Lung (tissue), 12 donors: ENCODE results near the gene GPR183. TPM values are rescaled to one million over a fixed set of nuclear protein-coding genes. Genes with fewer than 3 reads are reported as not detected.

ENCODE experiments used
- ATAC-seq: fragments of 200-7000 bp; cut with Tn5 transposase; one replicate; pipeline ENCODE4 v1.9.1; 2020; ENCODE audit warnings: moderate number of reproducible peaks; ENCODE audit not compliant: insufficient read depth, low FRiP score
- DNase-seq, 3 donors: peaks; one replicate each; pipeline ENCODE4 v3.0.0-alpha.2; 2013 to 2017
- H3K27ac ChIP-seq, 2 donors: one replicate each; pipeline ENCODE4 v1.5.1; 2013; ENCODE audit warnings: mild to moderate bottlenecking in 2 of 2, moderate library complexity in 2 of 2, control low read depth in 1 of 2, inconsistent platforms in 1 of 2, low read depth in 1 of 2, low read length in 1 of 2
- H3K27me3 ChIP-seq, 3 donors: one replicate each; pipeline ENCODE4 v1.5.1; 2013; ENCODE audit warnings: low read length in 2 of 3; ENCODE audit not compliant: control insufficient read depth in 3 of 3, insufficient read depth in 3 of 3
- H3K36me3 ChIP-seq, 4 donors: one replicate each; pipeline ENCODE4 v1.5.1; 2013; ENCODE audit warnings: low read length in 4 of 4, mild to moderate bottlenecking in 1 of 4, moderate library complexity in 1 of 4; ENCODE audit not compliant: control insufficient read depth in 4 of 4, insufficient read depth in 4 of 4
- H3K4me1 ChIP-seq, 5 donors: one replicate each; pipeline ENCODE4 v1.5.1; 2013; ENCODE audit warnings: low read length in 5 of 5, mild to moderate bottlenecking in 2 of 5, moderate library complexity in 1 of 5; ENCODE audit not compliant: control insufficient read depth in 5 of 5, insufficient read depth in 5 of 5
- H3K4me3 ChIP-seq: one replicate; pipeline ENCODE4 v1.5.1; 2013; ENCODE audit warnings: mild to moderate bottlenecking, control low read depth, moderate library complexity
- H3K9ac ChIP-seq, 2 donors: one replicate each; pipeline ENCODE4 v1.5.1; 2013; ENCODE audit warnings: low read length in 2 of 2, control low read depth in 1 of 2; ENCODE audit not compliant: insufficient read depth in 1 of 2
- H3K9me3 ChIP-seq, 4 donors: one replicate each; pipeline ENCODE4 v1.5.1; 2013; ENCODE audit warnings: low read length in 3 of 4, mild to moderate bottlenecking in 1 of 4, moderate library complexity in 1 of 4; ENCODE audit not compliant: control insufficient read depth in 4 of 4, insufficient read depth in 3 of 4
- WGBS, 2 donors: extraction: QIAGEN DNeasy Blood & Tissue Kit; methylation state at CpG; one replicate each; pipeline ENCODE4 v1.1.7; 2013; 5-methylcytosine and 5-hydroxymethylcytosine counted together
- polyA plus RNA-seq, 2 donors: library from polyadenylated mRNA; stranded (reverse); fragments of 200-250 nt; gene quantifications; one replicate each; pipeline ENCODE4 v1.2.1, GENCODE V29; 2013
- total RNA-seq, 2 donors: library from RNA; depleted of rRNA in 1 of 2; stranded (reverse); fragments of >200 nt in 1 of 2; gene quantifications; one replicate each; pipeline ENCODE4 v1.2.1, GENCODE V29; 2014 to 2021
- TF ChIP-seq, protein P1 (sequence below): IDR thresholded peaks from 2 replicates; pipeline ENCODE4 v1.5.1; 2012; ENCODE audit warnings: mild to moderate bottlenecking; ENCODE audit errors: control extremely low read depth, extremely low read depth
- donor health status: control.
- donor health status: control.
- donor health status: Bipolar disorder and iron deficiency.
- donor health status: healthy.
- donor health status: DM: yes; HTN: yes; CAD: no.

Gene GPR183
- total and polyA plus RNA-seq, 4 donors = 6.3 to 38.3 (median 16.0) TPM

DNA sequence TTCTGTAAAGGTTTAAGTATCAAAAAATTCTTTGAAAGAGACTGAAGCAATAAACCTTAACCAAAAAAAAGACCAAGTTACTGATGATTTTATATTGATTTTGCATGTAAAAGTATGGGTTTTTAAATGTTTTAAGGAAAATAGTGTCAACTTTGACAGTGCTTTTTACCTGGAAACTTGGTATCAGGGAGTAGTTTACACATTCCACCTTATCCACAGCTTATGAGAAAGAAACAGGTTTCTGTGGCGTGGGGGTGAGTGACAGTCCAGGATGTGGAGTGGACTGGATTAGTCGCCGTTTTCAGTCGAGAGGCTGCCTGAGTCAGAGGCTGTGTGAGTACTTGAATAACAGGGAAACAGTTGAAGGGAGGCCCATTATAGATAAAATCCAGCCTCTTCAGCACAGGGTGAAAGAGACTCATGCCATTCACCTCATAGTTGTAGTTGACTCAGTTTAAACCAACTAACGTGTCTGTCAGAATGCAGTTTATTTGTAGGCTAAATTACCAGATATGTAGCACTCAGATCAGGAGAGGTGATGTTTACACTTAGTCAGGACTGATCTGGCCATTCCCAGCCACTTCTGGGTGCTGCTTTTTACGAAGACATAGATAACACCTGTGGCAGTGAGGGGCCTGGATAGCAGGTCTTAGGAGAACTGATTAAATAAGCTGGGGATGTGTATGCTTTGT, 595 bp upstream of the GPR183 start:
- DNase-seq = peak in 2 of 3 donors; percentile 34 to 60
- 42 to 53% methylated on average over 6 of the region's 6 CpGs for WGBS, 2 donors
- peak overlapping the region in 1 of 2 donors; percentile 18 for H3K9ac ChIP-seq
- peaks cover 0 to 10% (median 5%) of the 10 kb centered on the region in 5 donors for H3K4me1 ChIP-seq
- peak; percentile 74 for ATAC-seq
- H3K36me3 ChIP-seq = peaks cover 0 to 5% (median under 1%) of the 10 kb centered on the region in 4 donors
- peak overlapping the region; percentile 26 to 33 for H3K27ac ChIP-seq
- H3K9me3 ChIP-seq = no peaks in the 10 kb centered on the region
- no peaks in the 10 kb centered on the region for H3K27me3 ChIP-seq
- TF ChIP-seq, protein P1, sequence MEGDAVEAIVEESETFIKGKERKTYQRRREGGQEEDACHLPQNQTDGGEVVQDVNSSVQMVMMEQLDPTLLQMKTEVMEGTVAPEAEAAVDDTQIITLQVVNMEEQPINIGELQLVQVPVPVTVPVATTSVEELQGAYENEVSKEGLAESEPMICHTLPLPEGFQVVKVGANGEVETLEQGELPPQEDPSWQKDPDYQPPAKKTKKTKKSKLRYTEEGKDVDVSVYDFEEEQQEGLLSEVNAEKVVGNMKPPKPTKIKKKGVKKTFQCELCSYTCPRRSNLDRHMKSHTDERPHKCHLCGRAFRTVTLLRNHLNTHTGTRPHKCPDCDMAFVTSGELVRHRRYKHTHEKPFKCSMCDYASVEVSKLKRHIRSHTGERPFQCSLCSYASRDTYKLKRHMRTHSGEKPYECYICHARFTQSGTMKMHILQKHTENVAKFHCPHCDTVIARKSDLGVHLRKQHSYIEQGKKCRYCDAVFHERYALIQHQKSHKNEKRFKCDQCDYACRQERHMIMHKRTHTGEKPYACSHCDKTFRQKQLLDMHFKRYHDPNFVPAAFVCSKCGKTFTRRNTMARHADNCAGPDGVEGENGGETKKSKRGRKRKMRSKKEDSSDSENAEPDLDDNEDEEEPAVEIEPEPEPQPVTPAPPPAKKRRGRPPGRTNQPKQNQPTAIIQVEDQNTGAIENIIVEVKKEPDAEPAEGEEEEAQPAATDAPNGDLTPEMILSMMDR = no peak
- no peak overlapping the region for H3K4me3 ChIP-seq

DNA sequence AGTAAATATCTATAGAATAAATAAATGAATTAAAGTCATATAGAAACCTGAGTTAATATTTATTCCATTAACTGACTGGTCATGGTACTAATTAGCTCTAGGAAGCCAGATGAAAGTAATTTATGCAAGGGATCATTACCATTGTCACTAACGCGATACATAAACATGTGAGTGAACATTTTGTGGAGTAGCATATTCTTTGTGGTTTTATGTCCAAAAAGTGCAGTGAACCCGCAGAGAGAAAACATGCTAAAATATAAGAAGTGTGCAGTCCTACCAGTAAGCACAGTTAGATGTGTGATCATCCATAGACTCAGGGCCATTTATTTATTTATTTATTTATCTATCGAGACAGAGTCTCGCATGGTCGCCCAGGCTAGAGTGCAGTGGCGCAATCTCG, 1.6 kb downstream of the GPR183 start:
- H3K4me1 ChIP-seq = peaks cover 0 to 10% (median 2%) of the 10 kb centered on the region in 5 donors
- TF ChIP-seq, protein P1 = no peak
- ATAC-seq (no peak), DNase-seq (no peak)
- no peaks in the 10 kb centered on the region for H3K27me3 ChIP-seq
- 86 to 94% methylated on average over 8 of the region's 8 CpGs for WGBS, 2 donors
- H3K9ac ChIP-seq = no peak overlapping the region
- H3K9me3 ChIP-seq = no peaks in the 10 kb centered on the region
- H3K36me3 ChIP-seq = peaks cover 0 to 5% (median under 1%) of the 10 kb centered on the region in 4 donors
- H3K27ac ChIP-seq = no peak overlapping the region
- no peak overlapping the region for H3K4me3 ChIP-seq

DNA sequence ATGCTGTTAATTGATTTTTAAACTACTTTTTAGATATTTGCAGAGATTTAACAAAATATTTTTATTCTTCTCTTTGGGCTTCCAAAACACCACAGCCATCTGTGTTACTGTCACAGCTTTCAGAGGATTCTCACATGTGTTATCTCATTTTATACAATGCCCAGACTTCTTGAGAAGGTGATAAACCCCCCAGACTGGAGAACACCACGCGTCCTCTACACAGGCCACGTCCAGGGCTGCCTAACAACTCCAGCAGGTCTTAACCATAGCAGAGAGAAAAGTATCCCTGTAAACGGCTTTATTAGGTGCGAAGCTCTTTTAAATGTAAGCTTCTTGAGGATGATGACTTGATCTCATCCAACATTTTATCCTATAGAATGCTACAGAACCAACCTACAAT, 2.0 kb downstream of the GPR183 start:
- Histone ChIP-seq H3K4me1 (peaks cover 0 to 10% (median 2%) of the 10 kb centered on the region in 5 donors), H3K27ac (no peak overlapping the region), H3K27me3 (no peaks in the 10 kb centered on the region), H3K9me3 (no peaks in the 10 kb centered on the region), H3K36me3 (peaks cover 0 to 5% (median under 1%) of the 10 kb centered on the region in 4 donors), H3K4me3 (no peak overlapping the region), H3K9ac (no peak overlapping the region)
- DNase-seq = no peak
- no peak for ATAC-seq
- TF ChIP-seq, protein P1 = no peak
- 67 to 95% methylated on average over 5 of the region's 5 CpGs for WGBS, 2 donors
